Left lung (tissue), 10 donors: ENCODE data around the gene ARMCX5. TPM values are rescaled to one million over a fixed set of nuclear protein-coding genes. Genes with fewer than 3 reads are reported as not detected.

Experiments
- ATAC-seq: fragments of 200-7000 bp; cut with Tn5 transposase; one replicate; pipeline ENCODE4 v1.9.1; 2020; ENCODE audit warnings: moderate library complexity
- DNase-seq, 4 donors: peaks; one replicate each; pipeline ENCODE4 v3.0.0-alpha.2; 2013 to 2020
- H3K27ac ChIP-seq, 2 donors: fragments of 200-600 bp; sonication (generic) in 1 of 2; one replicate each; pipeline versions ENCODE4 v1.5.0 to v1.8.0; 2020 to 2021
- H3K27me3 ChIP-seq, 2 donors: fragments of 200-600 bp; sonication (generic) in 1 of 2; one replicate each; pipeline versions ENCODE4 v1.5.0 to v1.8.0; 2020 to 2021
- H3K36me3 ChIP-seq, 2 donors: fragments of 200-600 bp; sonication (generic) in 1 of 2; one replicate each; pipeline versions ENCODE4 v1.5.0 to v1.8.0; 2020 to 2021
- H3K4me1 ChIP-seq, 2 donors: fragments of 200-600 bp; one replicate each; pipeline ENCODE4 v1.8.0; 2021
- H3K4me3 ChIP-seq, 2 donors: fragments of 200-600 bp; sonication (generic) in 1 of 2; one replicate each; pipeline versions ENCODE4 v1.5.0 to v1.8.0; 2020 to 2021; ENCODE audit warnings: mild to moderate bottlenecking in 1 of 2
- H3K9me3 ChIP-seq, 2 donors: fragments of 200-600 bp; sonication (generic) in 1 of 2; one replicate each; pipeline versions ENCODE4 v1.5.0 to v1.8.0; 2020 to 2021
- CTCF ChIP-seq, 2 donors: fragments of 200-600 bp; sonication (generic) in 1 of 2; IDR thresholded peaks; one replicate each; pipeline versions ENCODE4 v1.5.0 to v1.8.0; 2021; ENCODE audit warnings: antibody characterized with exemption in 2 of 2
- intact Hi-C, 2 donors: fragments of 100-400 bp; cut with DNase I; formaldehyde crosslinking; loops; one replicate each; pipeline versions ENCODE4 v1.11.2 to v1.14.2; 2022
- polyA plus RNA-seq, 6 donors: library from polyadenylated mRNA; unstranded; fragments of 120-200 nt; gene quantifications; one replicate each; pipeline ENCODE4 v1.2.1, GENCODE V29; 2013; ENCODE audit not compliant: insufficient read length in 6 of 6
- total RNA-seq, 2 donors: library from RNA; stranded (reverse); fragmentation: NEBNext Ultra II Directional; extraction: Animal tissue kit (Norgen Biotek cat#: 25700); gene quantifications; one replicate each; pipeline ENCODE4 v1.2.1, GENCODE V29; 2021
- donor health status: DM: no; HTN: yes; CAD: no.
- donor health status: DM: no; HTN: no; CAD: no.

ARMCX5 gene
- total and polyA plus RNA-seq, 8 donors, result 9.2 to 20.7 (median 17.0) TPM

GRCh38 chrX:102624105-102624504, 24.8 kb downstream of the ARMCX5 start:
- no peak overlapping the region for H3K4me3 ChIP-seq
- ATAC-seq, result no peak
- no peak overlapping the region for H3K27ac ChIP-seq
- peak in 1 of 4 donors; percentile 7 for DNase-seq
- H3K36me3 ChIP-seq, result no peaks in the 10 kb centered on the region
- TF ChIP-seq CTCF (IDR thresholded peaks at IDR 0.05), result no peak
- H3K27me3 ChIP-seq, result no peaks in the 10 kb centered on the region
- intact Hi-C loops, result no loop called here
- no peaks in the 10 kb centered on the region for H3K4me1 ChIP-seq
- H3K9me3 ChIP-seq, result peaks cover 0 to 14% of the 10 kb centered on the region in 2 donors

- H3K27me3 ChIP-seq, result no peaks in the 10 kb centered on the region
- no peaks in the 10 kb centered on the region for H3K36me3 ChIP-seq
- ATAC-seq, result no peak
- no peaks in the 10 kb centered on the region for H3K9me3 ChIP-seq
- no peak overlapping the region for H3K27ac ChIP-seq
- no peak for DNase-seq
- intact Hi-C loops, result no loop called here
- H3K4me3 ChIP-seq, result no peak overlapping the region
- H3K4me1 ChIP-seq, result no peaks in the 10 kb centered on the region
- no peak for TF ChIP-seq CTCF (IDR thresholded peaks at IDR 0.05)
These were observed 28.3 kb downstream of the ARMCX5 start for GRCh38 chrX:102627640-102628039.

GRCh38 chrX:102637561-102637960, 38.2 kb downstream of the ARMCX5 start:
- ATAC-seq, result no peak
- Histone ChIP-seq H3K9me3 (no peaks in the 10 kb centered on the region), H3K27me3 (no peaks in the 10 kb centered on the region), H3K4me3 (no peak overlapping the region), H3K4me1 (no peaks in the 10 kb centered on the region), H3K36me3 (no peaks in the 10 kb centered on the region), H3K27ac (no peak overlapping the region)
- no peak for DNase-seq
- TF ChIP-seq CTCF (IDR thresholded peaks at IDR 0.05), result no peak
- intact Hi-C loops, result no loop called here

GRCh38 chrX:102650903-102651241, 51.6 kb downstream of the ARMCX5 start:
- Histone ChIP-seq H3K4me1 (no peaks in the 10 kb centered on the region), H3K27me3 (no peaks in the 10 kb centered on the region), H3K27ac (no peak overlapping the region), H3K4me3 (peak overlapping the region; percentile 32 to 43), H3K9me3 (no peaks in the 10 kb centered on the region), H3K36me3 (no peaks in the 10 kb centered on the region)
- DNase-seq, result peak in 1 of 4 donors; percentile 17
- intact Hi-C loops, result no loop called here
- ATAC-seq, result no peak
- TF ChIP-seq CTCF (IDR thresholded peaks at IDR 0.05), result no peak

- no peaks in the 10 kb centered on the region for H3K9me3 ChIP-seq
- H3K27me3 ChIP-seq, result no peaks in the 10 kb centered on the region
- no peaks in the 10 kb centered on the region for H3K4me1 ChIP-seq
- intact Hi-C loops, result no loop called here
- no peak within 1 kb of the TSS for H3K27ac ChIP-seq
- peak within 1 kb of the TSS; percentile 32 to 43 for H3K4me3 ChIP-seq
- ATAC-seq (peak; percentile 73), DNase-seq (peak; percentile 48 to 79 (median 63))
- TF ChIP-seq CTCF (IDR thresholded peaks at IDR 0.05), result no peak
- H3K36me3 ChIP-seq, result no peaks in the 10 kb centered on the region
These were observed 52.1 kb downstream of the ARMCX5 start, which contains the start of gene GPRASP1 for GRCh38 chrX:102651242-102652011. Gene GPRASP1, plus strand, starts transcription at chrX:102651483. Its CDS starts 2,431 bp downstream, at chrX:102653914.
